CD4-positive, alpha-beta T cell treated with Interleukin-2 at 100 ng/mL for 4 hours (primary cell): ENCODE data around the gene PROX1.

Experiments
- DNase-seq: peaks from one replicate; pipeline ENCODE4 v3.0.0-alpha.2; 2020; ENCODE audit warnings: low spot score

The PROX1 gene

DNA sequence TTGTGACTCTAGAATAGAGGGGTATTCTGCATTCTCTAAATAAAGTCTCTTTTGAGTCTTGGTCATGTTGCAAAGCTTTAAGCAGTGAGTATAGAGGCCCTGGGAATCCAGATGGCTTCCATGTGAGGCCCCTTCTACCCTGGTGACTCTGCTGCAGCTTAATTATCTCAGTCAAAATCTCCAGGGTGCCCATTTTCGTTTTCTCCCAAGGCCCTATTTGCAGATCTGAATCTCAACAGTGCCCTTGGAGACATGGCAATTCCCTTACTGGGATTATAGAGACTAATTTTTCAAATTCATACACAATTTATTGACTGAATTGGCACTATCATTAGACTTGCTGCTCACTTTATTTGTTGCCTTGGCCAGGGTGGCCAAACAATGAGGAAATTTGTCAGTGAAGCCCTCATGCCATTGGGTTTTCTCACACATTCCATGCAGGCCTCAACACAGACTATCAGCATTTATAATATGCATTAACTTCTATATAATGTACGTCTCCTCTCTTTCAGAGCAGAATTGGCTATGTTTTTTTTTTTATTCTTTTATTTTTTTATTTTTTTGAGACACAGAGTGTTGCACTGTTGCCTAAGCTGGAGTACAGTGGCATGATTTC, 35.1 kb downstream of the PROX1 start:
- no peak for DNase-seq

DNA sequence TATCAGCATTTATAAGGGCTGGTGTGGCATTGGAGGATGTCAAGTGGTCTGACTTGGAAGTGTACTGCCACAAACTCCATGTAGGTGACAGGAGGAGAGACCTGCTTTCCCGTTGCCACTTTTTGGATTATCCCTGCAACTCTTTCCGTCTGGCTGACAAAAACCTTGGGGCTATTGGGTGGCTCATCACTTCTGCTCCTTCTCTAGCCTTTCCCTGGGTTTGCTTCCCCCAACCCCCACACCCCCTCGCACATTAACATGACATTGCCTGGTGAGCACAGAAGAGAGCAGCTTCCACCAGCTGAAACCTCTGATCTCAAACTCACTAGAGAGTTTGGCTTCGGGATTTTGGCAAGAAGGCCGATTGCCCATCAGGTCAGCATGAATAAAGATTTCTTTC, 39.2 kb downstream of the PROX1 start:
- no peak for DNase-seq

DNA sequence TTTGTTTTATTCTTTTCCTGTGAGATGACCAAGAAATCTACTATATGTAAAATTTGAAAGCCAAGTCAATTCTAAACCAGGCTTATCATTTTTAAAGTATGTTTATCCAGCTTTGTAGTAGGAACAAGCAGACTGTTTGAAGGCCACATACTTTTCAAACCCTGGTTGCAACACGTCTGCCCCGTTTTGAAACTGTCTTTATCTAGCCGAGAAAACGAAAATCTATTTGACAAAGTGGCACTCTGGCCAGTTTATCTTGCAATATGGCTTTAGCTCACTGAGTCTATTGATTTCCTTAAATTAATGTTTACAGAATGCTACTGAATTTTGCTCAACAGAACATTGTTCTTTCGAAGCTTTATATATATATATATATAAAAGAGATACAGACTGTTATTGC, 39.7 kb downstream of the PROX1 start:
- no peak for DNase-seq

DNA sequence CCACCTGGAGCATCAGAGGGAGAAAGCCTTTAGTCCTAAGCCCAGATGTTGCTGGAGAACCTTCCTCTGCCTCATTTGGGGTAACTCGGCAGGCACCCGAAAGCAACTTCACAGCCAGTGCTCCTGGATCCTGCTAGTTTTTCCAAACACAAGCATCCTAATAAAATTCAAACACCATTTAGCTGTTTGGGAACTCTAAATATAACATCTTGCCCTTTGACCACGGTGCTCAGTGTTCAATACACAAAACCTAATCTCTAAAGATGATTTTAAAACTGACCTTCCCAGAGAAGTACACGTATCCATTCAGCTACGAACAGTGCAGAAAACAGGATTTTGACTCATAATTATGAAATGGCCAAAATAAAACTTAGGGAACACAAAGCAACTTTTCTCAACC, 40.3 kb downstream of the PROX1 start:
- DNase-seq: no peak

DNA sequence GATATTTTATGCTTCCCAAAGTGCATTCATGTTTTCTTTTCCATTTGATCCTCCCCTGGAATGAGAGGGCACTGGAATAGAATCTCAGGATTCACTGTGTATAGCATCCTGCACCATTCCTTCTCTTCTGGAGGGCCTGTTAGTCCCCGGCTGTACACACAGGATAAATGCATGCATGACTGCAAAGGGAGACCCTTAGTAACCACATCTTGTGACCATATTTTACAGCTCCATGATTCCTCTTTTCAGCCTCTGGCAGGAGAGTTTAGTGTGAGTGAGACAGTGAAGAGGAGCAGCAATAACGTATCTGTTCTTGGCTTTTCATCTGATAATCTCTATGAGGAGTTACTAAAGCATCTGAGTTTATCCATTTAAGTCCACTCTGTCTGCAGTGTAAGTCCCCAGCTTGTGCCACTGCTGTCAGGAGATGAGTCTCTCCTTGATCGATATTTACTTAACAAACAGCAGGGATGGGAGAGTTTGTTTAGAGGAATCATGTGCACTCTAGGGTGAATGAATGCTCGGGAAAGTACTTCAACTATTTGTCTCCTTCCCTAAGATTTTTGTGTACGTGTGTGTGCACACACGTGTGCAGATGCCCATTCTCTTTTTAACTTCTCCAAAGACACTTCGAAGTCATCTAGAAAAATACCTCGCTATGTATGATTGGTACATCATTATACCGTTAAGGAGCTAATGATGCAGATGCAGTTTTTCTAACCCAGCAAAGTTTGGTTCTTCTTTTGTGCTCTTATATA, 41.1 kb downstream of the PROX1 start:
- DNase-seq: no peak

DNA sequence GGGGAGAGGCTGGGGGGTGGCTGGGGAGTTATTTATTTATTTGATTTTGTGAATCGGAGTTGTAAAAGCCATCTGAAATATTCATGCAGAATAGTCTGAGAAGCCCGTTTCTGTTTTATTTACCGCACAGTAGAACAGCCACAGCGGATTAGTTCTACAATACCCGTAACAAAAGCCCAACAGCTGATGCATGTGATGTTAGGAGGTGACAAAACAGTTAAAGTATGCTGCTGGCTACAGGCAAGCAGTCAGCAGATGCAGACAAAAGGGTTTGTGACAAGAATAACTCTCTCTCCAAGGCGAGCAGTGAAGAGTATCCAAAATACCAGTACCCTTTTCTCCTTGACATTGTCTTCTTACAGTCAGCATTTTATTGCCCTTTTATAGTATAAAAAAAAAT, 42.0 kb downstream of the PROX1 start:
- DNase-seq: no peak

DNA sequence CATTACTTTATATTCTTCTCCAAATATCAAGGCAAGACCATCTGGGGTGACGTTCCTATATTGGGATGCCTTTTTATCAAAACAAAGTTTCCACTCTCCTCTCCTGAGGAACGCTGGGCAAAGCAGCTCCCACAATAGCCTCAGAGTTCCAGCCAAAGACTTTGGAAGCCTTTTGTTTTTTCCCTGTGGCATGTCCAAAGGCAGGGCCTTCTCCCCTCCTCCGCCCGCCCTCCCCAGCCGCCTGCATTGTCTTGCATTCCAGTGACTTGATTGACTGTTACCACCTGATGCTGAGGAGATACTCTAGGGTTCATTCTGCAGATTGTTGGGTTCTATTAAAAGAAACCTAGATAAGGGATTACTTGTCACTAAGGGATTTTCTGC, 43.5 kb downstream of the PROX1 start:
- DNase-seq: no peak

DNA sequence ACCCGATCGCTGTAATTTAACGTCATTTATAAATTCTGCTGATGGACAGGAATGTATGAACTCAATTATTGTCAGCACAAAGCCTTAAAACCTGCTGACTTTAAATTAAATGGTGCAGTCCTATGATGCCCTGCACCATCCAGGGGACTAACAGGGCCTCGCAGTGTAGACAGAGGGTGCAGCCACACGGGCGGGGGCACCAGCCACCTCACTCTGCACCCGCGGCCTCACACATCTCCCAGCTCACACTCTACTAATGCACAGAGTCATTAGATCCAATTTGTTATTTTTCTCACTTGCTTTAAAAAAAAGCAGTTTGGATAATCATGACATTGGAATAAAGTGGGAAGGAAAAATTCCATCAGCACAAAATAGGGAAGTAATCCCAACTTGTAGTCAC, 49.7 kb downstream of the PROX1 start:
- no peak for DNase-seq

DNA sequence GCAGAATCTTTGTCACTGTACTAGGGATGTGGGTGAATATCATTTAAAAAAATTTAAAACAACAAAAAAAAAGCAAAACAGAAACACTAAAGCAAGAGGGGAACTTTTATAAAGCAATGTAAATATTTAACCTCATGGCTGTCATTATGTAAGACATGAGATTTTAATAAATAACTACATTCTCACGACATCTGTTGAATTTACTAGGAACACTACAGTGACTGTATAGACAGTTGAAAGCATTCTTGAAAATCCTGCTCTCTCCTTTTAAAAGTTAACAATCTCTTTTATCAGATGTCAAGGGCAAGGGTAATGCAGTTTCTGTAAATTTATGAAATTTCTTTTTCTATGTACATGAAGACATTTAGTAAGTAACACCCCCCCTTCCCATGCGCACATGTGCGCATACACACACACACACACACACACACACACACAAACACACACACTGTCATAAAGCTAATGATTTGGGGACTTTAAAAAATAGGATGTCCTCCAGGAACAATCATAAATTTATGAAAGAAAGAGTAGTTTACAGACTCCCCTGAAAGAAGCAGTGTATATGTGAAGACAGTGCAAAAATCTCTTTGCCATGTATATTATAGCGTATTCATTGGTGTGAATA, 51.7 kb downstream of the PROX1 start:
- DNase-seq: no peak

DNA sequence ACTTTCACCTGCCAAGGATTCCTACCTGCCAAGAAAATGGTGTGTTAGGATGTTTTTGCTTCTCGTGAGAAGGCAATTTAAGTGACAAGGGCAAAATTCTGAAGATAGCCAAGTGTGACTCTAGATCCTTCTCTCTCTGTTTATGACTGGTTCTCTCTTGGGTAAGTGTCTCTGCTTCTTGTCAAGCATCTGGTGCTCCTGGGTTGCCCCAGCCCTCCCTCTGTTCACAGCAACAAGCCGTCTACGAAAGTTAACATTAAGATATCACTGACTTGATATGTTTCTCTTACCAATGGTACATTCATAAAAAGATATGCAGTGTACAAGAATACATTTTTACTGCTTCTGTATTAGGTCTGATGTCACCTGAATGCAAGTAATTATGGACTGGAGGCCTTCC, 55.4 kb downstream of the PROX1 start:
- no peak for DNase-seq

DNA sequence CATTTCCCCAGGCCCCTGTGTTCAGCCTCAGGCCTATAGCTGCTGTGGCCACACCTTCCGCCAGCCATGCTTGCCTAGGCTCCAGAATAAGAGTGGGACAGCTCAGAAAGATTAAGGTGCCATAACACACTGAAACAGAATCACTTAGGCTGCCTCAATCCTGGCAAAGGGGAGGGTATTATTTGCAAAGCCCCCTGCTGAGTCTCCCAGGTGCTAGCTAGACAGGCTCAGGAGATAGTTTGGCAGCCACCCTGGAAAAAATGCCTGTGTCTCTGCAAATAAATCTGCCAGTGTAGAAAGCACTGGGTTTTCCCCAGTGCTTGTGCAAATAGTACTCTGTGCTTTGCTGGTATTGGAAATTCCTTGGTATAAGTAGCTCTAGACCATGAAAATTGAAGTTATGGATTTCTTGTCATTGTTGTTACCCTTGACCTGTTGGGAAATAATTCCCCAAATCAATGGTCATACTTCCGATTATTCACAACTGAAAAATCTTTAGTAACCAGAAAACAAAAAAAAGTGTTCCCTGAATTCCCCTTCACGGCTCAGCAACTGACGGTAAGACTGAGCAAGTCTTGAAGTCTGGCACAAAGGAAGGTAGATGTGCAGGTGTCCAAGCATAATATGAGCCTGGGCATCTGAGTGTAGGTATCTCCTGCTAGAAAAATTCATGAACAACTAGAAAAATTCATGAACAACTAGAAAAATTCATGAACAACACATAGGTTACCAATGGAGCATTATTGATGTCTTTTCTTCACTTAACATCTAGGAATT, 56.9 kb downstream of the PROX1 start:
- no peak for DNase-seq

DNA sequence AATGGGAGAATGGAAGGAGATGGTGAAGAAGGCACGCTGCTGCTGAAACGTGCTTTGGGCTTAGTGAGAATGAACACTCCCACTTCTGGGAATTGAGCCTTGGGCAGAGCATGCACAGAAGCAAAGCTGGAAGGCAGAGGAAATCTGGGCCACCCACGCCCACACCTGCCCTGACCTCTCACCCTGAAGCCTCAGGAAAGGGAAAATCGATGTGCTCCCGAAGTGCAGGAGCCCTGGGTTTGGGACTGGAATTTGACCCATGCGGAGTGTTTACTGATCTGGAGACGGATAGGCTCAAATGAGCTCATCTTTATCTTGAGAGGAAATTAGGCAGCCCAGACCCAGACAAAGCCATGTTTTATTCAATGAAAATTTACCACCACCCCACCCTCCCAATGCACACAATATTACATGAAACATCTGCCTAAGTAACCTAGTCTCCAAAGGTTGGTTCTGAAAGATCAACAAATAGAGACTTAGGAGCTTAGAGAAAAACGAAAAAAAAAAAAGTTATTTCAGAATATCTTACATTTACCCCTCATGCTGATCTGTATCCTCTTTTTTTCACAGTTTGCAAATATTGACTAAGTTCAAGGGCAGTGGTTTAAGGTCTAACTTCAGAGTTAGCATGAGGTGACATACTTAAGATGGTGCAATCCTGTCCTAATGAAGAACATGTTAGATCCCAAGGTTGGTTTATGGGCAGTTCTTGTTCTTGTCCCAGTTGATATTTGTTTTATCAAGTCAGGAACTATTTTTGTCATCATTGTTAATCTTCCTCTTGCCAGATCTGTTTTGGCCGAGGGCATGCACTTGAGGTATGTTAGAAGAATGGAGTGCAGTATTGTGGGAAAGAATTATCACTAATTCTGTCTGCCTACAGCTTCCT, 63.0 kb downstream of the PROX1 start:
- no peak for DNase-seq

DNA sequence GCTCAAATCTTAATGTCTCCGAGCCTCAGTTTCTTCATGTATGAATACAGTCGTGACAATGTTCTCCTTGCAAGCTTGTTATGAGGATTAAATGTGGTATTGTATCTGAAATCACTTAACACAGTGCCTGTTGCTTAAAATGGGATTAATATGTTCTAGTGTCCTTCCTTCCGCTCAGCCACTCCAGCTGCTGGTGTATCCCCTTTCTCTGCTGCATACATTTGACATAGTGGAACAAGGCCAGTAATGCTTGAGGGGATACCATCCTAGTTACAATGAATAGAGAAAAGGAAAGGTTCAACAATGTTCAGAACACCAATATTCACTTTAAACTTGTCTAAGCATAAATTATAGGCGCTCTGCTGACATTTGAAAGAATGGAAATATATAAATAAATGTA, 64.0 kb downstream of the PROX1 start:
- DNase-seq: no peak

DNA sequence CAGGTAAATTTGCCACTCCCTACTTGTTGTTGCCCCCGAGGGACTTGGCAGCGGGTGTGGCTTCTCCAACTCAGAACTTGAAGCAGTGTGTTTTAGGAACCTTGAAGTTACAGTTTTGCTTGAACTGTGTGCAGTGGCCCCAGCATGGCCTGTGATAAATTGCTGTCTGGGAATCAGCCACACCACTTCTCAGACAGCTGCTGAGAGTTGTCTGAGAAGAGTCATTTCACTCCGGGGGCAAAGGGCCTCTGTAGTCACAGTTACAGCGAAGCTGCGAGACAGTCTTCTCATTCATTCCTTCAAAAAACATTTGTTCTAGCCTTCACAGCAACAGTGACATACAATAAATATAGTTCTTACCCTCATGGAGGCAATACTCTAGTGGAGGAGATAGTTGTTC, 70.3 kb downstream of the PROX1 start:
- no peak for DNase-seq

DNA sequence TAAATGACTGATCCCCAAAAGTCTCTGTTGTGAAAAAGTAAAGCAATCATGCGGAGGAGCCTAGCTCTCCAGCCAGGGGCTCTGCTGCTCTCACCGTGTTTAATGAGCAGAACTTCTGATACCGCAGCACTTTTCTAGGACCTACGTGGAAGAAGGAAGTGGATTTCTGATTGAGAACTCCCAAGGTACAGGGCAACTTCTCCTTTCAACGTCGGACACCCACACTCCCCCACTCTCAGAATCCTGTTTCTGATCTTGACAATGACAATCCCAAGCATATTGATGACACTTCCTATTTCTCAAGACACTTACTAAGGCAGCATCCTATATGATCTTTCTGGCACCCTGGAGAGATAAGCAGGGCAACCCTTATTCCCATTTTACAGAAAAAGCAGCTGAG, 78.4 kb downstream of the PROX1 start:
- no peak for DNase-seq

DNA sequence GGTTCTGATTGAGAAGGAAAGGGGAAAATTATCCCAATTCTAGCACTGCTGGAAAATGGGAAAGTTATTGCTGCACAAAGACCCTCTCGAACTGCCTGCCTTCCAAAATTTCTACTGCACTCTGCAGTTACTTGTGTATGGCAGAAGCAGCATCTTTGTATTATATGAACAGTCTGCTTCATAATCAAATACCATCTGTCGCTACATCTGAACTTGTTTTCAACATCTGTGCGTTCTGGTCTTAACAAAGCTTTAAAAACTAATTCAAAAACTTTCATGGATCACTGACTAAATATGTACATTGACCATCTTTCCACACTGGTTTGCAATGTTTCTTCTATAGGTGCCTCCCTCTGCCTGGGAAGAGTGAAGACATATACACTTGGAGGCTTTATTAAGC, 79.2 kb downstream of the PROX1 start:
- DNase-seq: no peak

DNA sequence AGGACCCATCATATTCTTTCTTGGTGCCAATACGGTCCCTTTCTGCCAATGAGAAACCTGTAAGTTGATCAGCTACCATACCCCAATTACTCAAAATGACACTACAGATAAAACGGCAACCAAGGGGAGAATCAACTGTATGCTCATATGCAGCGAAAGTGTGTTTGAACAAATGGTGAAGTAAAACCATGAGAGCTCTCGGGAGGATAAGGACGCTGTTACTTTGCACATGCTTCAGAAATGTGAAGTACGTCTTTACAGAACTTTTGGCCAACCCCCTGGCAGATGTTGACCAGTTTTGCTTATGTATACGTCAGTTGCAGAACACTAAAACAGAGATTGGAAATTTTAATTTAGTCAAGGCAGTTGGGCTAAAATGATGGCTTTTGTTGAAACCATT, 79.6 kb downstream of the PROX1 start:
- no peak for DNase-seq

DNA sequence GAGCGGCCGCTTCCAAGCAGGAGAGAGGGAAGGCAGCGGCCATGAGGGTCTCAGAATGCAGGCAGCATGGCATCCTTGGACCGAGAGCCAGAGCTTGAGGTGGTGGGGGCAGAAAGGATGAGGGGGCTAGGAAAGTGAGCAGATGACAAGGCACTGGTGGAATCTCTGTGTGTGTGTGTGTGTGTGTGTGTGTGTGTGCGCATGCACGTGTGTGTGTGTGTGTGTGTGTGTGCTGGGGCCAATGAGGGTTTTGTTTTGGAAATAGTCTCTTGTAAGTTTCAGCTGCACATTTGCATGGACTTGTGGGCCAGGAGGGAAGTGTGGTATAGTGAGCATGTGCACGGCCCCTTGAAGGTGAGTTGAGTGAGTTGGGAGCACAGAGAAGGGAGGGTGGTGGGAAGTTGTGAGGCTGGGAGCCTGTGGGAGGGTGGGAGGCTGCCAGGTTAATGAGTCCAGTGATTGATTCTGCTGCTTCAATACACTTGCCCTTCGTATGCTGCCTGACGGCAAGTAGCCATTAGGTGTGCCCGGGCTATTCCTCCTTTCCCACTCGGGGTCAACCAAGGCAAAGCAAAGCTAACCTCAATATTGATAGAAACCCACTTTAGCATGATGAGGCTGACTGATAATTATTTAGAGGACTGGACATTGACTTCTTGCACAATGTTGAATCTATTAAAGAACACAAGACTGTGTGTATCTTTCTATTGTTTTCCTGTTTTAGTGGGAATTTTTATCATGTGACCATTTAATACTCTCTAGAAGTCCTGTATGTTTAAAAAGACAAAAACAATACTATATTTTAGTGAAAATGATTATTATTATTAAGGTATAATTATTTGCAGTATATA, 80.3 kb downstream of the PROX1 start:
- no peak for DNase-seq

DNA sequence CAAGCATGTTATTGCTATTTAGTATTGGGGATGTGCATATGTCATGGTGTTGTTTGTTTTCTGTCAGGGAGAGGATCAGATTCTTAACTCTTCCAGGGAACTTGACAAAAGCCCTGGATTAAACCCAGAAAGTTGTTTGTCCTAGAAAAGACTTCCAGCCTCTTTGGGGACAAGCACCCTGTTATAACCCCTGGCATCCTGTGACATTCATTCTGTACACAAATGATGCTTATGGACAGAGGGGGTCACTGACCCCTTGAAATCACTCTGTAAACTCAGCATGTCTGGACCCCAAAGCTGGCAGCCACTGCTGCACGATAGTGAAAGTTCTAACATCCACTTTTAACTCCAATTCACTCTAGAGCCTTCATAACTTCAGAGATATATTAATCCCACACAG, 81.2 kb downstream of the PROX1 start:
- no peak for DNase-seq

DNA sequence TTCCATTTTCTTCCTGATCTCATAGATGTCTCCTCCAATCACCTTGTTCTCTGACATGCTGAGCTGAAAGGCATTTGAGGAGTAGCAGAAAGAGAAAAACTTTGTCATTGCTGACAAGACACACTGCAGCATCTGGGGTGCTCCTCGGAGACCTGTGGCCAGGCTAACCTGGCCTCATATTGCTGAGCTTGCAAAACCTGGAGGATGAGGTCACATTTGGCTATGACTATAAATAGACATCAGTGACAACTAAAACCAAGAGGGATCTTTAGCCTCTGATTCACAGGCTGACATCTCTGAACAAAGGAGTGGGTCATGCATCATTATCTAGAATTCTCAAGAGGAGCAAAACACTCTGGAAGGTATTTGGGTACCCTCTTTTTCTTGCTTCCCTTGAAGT, 83.7 kb downstream of the PROX1 start:
- DNase-seq: no peak
